Anterior cingulate cortex (tissue), 58 donors: ENCODE data around the gene NCAPG2.
A peak's percentile ranks its signal among the peaks of the same experiment; 100 is the strongest.
"Not testable (repeated sequence)": the region's sequence is repeated elsewhere in the genome, so short reads cannot be mapped to it uniquely, and the experiment has no call there.

Experiments
- DNase-seq, 58 donors: peaks; one replicate each; lab custom pipeline; 2025; lab: John Stamatoyannopoulos, UW

The NCAPG2 gene

GRCh38 chr7:158706710-158707590, 2.3 kb upstream of the NCAPG2 start:
- no peak for DNase-seq

GRCh38 chr7:158706273-158706704, 1.7 kb upstream of the NCAPG2 start:
- peak in 1 of 58 donors; percentile 14 for DNase-seq

- peak in 1 of 58 donors; percentile 17 for DNase-seq
Measured at GRCh38 chr7:158705234-158705850, 738 bp upstream of the NCAPG2 start.

- DNase-seq = peak in 1 of 58 donors; percentile 60
Measured at GRCh38 chr7:158703679-158704523, 703 bp downstream of the NCAPG2 start.

GRCh38 chr7:158702944-158703343, 1.7 kb downstream of the NCAPG2 start:
- DNase-seq = no peak

- DNase-seq = no peak
Measured at GRCh38 chr7:158702196-158702595, 2.4 kb downstream of the NCAPG2 start.

GRCh38 chr7:158700008-158700407, 4.6 kb downstream of the NCAPG2 start:
- no peak for DNase-seq

GRCh38 chr7:158699341-158699740, 5.3 kb downstream of the NCAPG2 start:
- no peak for DNase-seq

GRCh38 chr7:158698657-158699195, 5.9 kb downstream of the NCAPG2 start:
- no peak for DNase-seq

- not testable (repeated sequence) for DNase-seq
Measured at GRCh38 chr7:158697597-158697996, 7.0 kb downstream of the NCAPG2 start.

- DNase-seq = peak in 46 of 58 donors; percentile 10 to 69 (median 36)
Measured at GRCh38 chr7:158695726-158696452, 8.7 kb downstream of the NCAPG2 start.

GRCh38 chr7:158695056-158695455, 9.5 kb downstream of the NCAPG2 start:
- no peak for DNase-seq

- DNase-seq = no peak
Measured at GRCh38 chr7:158694650-158695049, 10.0 kb downstream of the NCAPG2 start.

- DNase-seq = peak in 4 of 58 donors; percentile 4 to 21 (median 16)
Measured at GRCh38 chr7:158689488-158689887, 15.1 kb downstream of the NCAPG2 start.

- no peak for DNase-seq
Measured at GRCh38 chr7:158687406-158687805, 17.2 kb downstream of the NCAPG2 start.

- no peak for DNase-seq
Measured at GRCh38 chr7:158685693-158686092, 18.9 kb downstream of the NCAPG2 start.

- no peak for DNase-seq
Measured at GRCh38 chr7:158684329-158684728, 20.3 kb downstream of the NCAPG2 start.

- no peak for DNase-seq
Measured at GRCh38 chr7:158683541-158683940, 21.1 kb downstream of the NCAPG2 start.

GRCh38 chr7:158682456-158682855, 22.1 kb downstream of the NCAPG2 start:
- no peak for DNase-seq

GRCh38 chr7:158680754-158681153, 23.9 kb downstream of the NCAPG2 start:
- DNase-seq = no peak
